Cardiac septum (tissue), 1 donor: ENCODE results near the gene SDR42E2. TPM values are rescaled to one million over a fixed set of nuclear protein-coding genes. Genes with fewer than 3 reads are reported as not detected.
"Not testable (repeated sequence)": the region's sequence is repeated elsewhere in the genome, so short reads cannot be mapped to it uniquely, and the experiment has no call there.

Experiments used
- DNase-seq: peaks from one replicate; pipeline ENCODE4 v3.0.0-alpha.2; 2020; ENCODE audit warnings: low spot score
- intact Hi-C: fragments of 100-400 bp; cut with DNase I; formaldehyde crosslinking; loops from one replicate; pipeline ENCODE4 v1.14.0; 2022
- total RNA-seq: library from RNA; stranded (reverse); fragmentation: NEBNext Ultra II Directional; extraction: Animal tissue kit (Norgen Biotek cat#: 25700); gene quantifications from one replicate; pipeline ENCODE4 v1.2.1, GENCODE V29; 2021
- donor health status: DM: no; HTN: no; CAD: no.

SDR42E2 gene
- total RNA-seq, 1 donor from 2014 or later: not detected

GRCh38 chr16:22152316-22152715, 10.0 kb upstream of the SDR42E2 start:
- intact Hi-C loops: no loop called here
- DNase-seq: no peak

DNA sequence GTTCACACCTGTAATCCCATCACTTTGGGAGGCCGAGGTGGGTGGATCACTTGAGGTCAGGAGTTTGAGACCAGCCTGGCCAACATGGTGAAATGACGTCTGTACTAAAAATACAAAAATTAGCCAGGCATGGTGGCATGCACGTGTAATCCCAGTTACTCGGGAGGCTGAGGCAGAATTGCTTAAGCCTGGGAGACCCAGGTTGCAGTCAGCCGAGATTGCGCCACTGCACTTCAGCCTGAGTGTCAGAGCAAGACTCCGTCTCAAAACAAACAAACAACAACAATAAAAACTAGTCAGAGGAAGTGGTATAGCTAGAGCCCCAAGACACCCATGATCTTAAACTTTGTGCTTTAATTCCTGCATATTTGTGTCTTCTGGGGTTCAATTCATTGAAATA, 9.2 kb upstream of the SDR42E2 start:
- DNase-seq, intact Hi-C loops: not testable (repeated sequence)

- no peak for DNase-seq
- intact Hi-C loops: no loop called here
Measured at GRCh38 chr16:22161401-22161800, 905 bp upstream of the SDR42E2 start.

DNA sequence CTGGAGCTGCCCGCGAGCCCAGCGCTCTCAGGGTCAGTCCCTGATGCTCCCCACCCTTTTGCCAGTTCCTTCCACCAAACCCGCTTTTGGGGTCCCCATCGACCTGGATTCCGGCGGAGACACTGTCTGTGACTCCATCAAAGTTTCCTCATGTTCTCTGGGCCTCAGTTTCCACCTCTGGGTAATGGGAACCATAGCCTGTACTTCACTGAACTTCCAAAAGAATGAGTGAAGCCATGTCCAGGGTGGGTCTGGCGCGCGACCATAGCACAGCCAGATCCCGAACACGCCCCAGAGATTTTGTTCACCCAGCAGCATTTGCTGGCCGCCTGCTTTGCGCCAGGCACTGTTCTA, 327 bp downstream of the SDR42E2 start:
- intact Hi-C loops: no loop called here

DNA sequence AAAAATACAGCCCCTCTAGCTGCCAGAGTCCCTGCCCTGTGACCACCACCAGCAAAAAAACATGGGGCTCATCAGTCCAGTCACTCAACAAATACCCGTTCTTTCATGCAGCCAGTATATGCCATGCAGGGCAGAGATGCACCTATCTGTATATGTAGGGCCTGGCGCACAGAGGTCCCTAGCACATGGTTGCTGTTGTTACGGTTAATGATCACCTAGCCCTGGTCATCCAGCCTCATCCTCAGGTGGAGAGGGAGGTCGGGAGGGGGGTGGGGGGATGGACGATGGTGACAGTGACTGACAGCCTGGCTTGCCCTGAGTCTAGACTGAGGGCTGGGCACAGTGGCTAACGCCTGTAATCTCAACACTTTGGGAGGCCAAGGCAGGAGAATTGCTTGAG, 1.5 kb downstream of the SDR42E2 start:
- intact Hi-C loops: no loop called here

More for the DNA sequence above, 327 bp downstream of the SDR42E2 start:
- DNase-seq: no peak

GRCh38 chr16:22164482-22164881, 2.2 kb downstream of the SDR42E2 start:
- DNase-seq: no peak
- intact Hi-C loops: no loop called here

More for the DNA sequence above, 1.5 kb downstream of the SDR42E2 start:
- no peak for DNase-seq

GRCh38 chr16:22165508-22166285, 3.4 kb downstream of the SDR42E2 start:
- no peak for DNase-seq
- intact Hi-C loops: no loop called here

GRCh38 chr16:22171953-22172352, 9.6 kb downstream of the SDR42E2 start:
- DNase-seq: no peak
- intact Hi-C loops: no loop called here

GRCh38 chr16:22172642-22173041, 10.3 kb downstream of the SDR42E2 start:
- intact Hi-C loops, DNase-seq: not testable (repeated sequence)

DNA sequence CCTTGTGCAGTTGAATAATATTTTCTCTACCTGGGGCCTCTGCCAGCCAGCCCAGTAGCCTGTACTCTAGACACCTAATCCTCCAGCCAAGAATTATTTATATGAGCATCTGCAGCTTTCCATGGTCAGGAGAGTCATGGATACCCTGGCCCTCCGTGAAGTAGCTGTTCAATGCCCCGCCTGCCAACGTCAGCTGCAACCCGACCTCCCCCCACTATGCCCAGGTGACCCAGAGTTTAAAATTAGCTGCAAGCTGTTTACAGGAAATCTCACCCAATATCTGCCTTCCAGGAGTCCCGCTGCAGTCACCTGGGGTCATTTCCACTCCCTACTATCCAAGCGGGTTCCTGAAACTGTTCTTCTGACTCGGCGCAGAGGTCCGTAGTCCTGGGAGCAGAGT, 12.3 kb downstream of the SDR42E2 start:
- DNase-seq: no peak
- intact Hi-C loops: no loop called here

- intact Hi-C loops: no loop called here
- DNase-seq: no peak
Measured at GRCh38 chr16:22177968-22178930, 15.9 kb downstream of the SDR42E2 start.

- intact Hi-C loops: no loop called here
- no peak for DNase-seq
Measured at GRCh38 chr16:22181426-22181825, 19.1 kb downstream of the SDR42E2 start.

DNA sequence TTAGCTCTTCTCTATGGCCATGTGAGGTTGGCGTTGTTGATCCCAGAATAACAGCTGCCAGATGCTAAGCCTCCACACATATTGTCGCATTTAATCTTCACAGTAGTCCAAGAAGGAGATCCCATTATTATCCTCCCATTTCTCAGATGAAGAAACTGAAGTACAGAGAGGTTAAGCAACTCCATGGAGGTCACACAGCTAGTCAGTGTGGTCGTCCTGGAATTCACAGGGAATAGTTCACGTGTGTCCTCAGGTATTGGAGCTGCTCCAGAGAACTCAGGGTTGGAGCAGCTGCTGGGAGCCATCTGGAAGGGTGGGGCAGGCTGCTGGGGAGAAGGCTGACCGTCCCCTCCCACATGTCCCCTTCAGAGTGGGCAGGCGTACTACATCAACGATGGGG, 19.5 kb downstream of the SDR42E2 start:
- intact Hi-C loops: no loop called here
- DNase-seq: no peak

DNA sequence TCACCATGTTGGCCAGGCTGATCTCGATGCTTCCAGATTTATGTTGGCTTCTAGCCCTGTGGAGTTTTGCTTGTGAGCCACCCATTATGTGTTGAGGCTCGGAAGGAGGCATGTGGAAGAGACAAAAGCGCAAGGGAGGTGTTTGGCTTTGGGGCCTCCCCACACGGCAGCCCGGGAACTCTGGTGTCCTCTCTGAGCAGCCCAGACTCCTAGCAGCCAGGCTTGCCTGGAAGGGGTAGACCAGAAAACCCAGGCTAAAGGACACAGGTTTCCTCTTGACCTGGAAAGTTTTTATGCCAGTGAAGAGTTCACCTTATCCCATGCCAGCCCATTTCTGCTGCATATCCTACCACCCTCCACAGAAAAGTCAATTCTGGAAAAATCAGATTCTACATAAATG, 21.0 kb downstream of the SDR42E2 start:
- no peak for DNase-seq
- intact Hi-C loops: no loop called here

GRCh38 chr16:22183901-22184614, 21.8 kb downstream of the SDR42E2 start:
- no peak for DNase-seq
- intact Hi-C loops: no loop called here

DNA sequence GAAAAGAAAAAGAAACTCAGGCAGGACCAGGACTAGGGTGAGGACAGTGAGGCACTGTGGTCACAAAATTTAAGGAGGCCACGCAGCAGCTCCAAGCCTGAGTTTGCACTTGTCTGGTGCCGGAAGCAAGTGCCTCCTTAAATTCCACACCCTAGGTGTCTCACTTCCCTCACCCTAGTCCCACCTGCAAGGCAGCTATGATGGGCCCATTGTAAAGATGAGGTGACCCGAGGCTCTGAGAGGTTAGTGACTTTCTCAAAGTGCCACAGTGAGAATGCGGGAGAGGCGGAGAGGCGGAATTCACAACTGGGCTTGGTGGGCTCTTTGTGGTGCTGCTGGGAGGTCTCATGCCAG, 22.3 kb downstream of the SDR42E2 start:
- intact Hi-C loops: no loop called here
- DNase-seq: no peak

GRCh38 chr16:22186517-22186916, 24.2 kb downstream of the SDR42E2 start:
- intact Hi-C loops: loop anchor here (5.0 kb wide), 2 partner anchors 84 to 109 kb away; no protein-coding TSS in a partner anchor
- DNase-seq: no peak

DNA sequence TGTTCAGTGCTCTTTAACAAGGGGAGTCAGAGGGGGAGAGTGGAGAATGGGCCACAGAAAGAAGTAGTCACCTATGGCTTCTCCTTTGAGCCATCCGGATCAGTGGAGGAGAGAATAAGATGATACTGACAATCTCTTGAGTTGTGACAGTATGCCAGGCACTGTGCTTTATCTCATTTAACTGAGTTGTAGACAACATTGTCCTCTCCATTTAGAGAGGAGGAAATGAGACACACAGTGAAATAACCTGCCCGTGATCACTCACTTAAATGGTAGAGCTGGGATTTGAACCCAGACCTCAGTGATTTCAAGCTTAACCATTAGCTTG, 25.9 kb downstream of the SDR42E2 start:
- DNase-seq: no peak
- intact Hi-C loops: loop anchor here (2.0 to 5.0 kb wide), 4 partner anchors 86 to 187 kb away; partner anchors contain the start of genes MOSMO and PDZD9

- intact Hi-C loops: loop anchor here (2.0 to 5.0 kb wide), 4 partner anchors 87 to 188 kb away; partner anchors contain the start of genes MOSMO and PDZD9
- DNase-seq: no peak
Measured at GRCh38 chr16:22188595-22189442, 26.5 kb downstream of the SDR42E2 start.
